GM11168 (cell line): ENCODE results near the gene ITGB3BP.
"Not testable (repeated sequence)": the region's sequence is repeated elsewhere in the genome, so short reads cannot be mapped to it uniquely, and the experiment has no call there.

Source experiments
- in situ Hi-C: fragments of 300-500 bp; cut with MboI; formaldehyde crosslinking; loops from one replicate; pipeline ENCODE4 v1.12.0; 2022; ENCODE audit warnings: low sequenced_read_pairs; ENCODE audit not compliant: unreplicated experiment

Gene ITGB3BP

GRCh38 chr1:63429281-63429680 is 93.7 kb downstream of the ITGB3BP start:
- in situ Hi-C loops = no loop called here

GRCh38 chr1:63428815-63429214 is 94.2 kb downstream of the ITGB3BP start:
- in situ Hi-C loops = no loop called here

- in situ Hi-C loops = no loop called here
Observed at GRCh38 chr1:63423649-63424048, 99.4 kb downstream of the ITGB3BP start.

GRCh38 chr1:63420746-63421145 is 102.3 kb downstream of the ITGB3BP start:
- in situ Hi-C loops = not testable (repeated sequence)

- in situ Hi-C loops = no loop called here
Observed at GRCh38 chr1:63418101-63418500, 104.9 kb downstream of the ITGB3BP start.

- in situ Hi-C loops = no loop called here
Observed at GRCh38 chr1:63414691-63415365, 108.2 kb downstream of the ITGB3BP start.

GRCh38 chr1:63413394-63413793 is 109.6 kb downstream of the ITGB3BP start:
- in situ Hi-C loops = no loop called here

GRCh38 chr1:63411066-63411465 is 112.0 kb downstream of the ITGB3BP start:
- in situ Hi-C loops = no loop called here

- in situ Hi-C loops = no loop called here
Observed at GRCh38 chr1:63408331-63408730, 114.7 kb downstream of the ITGB3BP start.

GRCh38 chr1:63407002-63407401 is 116.0 kb downstream of the ITGB3BP start:
- in situ Hi-C loops = no loop called here

GRCh38 chr1:63405987-63406386 is 117.0 kb downstream of the ITGB3BP start:
- in situ Hi-C loops = no loop called here

- in situ Hi-C loops = no loop called here
Observed at GRCh38 chr1:63405021-63405420, 118.0 kb downstream of the ITGB3BP start.

GRCh38 chr1:63403386-63403785 is 119.6 kb downstream of the ITGB3BP start:
- in situ Hi-C loops = no loop called here

- in situ Hi-C loops = no loop called here
Observed at GRCh38 chr1:63401945-63402344, 121.1 kb downstream of the ITGB3BP start.
